HL-60 (cell line): ENCODE measurements around the gene ZNF652.

Experiments used
- CTCF ChIP-seq: IDR thresholded peaks from one replicate; pipeline ENCODE4 v1.5.1; 2011; ENCODE audit warnings: low read length, control low read depth, inconsistent platforms; ENCODE audit not compliant: insufficient read depth
- GABPA ChIP-seq: IDR thresholded peaks from 2 replicates; pipeline ENCODE4 v1.6.1; 2012; ENCODE audit warnings: low read depth

DNA sequence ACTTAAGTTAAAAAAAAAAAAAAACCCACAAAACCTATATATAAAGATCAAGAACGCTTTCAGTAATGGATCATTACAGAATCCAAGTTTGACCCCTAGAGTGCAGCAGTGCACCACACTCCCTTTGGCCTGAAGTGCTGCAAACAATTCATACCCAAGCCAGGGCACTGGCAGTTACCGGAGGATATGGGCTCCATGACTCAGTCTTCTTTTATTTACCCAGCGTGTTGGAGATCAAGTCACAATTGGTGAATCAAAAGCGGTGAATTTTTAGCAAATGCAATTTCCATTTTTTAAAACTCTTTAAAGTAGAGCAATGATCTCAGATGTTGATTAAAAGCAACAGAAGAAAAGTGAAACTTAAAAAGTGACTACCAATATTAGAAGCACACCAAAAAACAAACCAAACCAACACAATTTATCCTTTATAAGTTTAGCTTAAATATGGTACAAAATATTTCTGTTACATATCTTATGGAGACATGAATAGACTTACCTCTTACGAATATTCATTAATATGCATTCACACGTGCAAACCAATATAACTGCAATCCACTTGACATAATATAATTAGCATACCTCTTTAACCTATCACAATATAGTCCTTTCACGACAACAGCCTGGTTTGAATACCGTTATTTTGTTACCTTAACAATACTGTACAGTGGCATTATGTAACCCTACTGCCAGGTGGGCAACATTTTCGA, 46.3 kb downstream of the ZNF652 start:
- no peak for TF ChIP-seq GABPA
- TF ChIP-seq CTCF: peak; percentile 27
